Measurements from ENCODE around the gene ZFP28.

DNA sequence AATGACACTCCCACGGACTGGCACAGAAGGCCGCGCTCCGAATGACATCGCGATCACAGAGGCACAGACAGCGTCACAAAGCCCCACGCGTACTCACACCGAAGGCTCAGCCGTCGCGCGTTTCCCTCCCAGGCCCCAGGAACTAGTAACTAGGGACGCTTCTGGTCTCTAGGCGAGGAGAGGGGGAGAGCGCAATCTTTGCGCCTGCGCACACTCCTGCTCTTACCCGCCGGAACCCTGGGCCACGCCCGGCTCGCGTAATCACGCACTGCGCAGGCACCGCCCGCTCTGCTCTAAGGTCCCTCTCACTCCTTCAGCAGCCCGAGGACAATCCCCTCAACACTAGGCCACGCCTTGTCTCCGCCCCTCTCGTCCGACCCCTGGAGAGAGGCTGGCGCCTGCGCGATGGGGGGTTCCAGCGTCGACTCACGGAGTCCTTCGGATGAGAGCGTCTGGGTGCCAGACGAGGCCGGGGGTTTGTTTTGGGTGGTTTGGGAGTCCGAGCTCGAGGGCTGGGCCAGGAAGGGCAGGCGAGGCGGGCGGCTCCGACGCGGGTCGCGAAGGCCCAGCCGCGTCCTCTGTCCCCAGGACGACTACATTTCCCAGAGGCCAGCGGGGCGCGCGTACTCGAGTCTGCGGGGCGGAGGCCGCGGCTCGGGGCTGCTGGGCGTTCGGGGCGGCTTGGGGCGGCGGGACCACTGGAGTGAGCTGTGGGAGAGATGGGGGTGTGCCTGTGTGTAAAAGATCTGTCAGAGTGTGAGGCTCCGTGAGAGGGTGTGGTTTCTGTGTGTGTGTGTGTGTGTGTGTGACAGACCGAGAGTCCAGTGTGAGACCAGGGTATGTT lies 31.1 kb upstream of the ZFP28 start, which contains the start of gene ZNF471:
- TF ChIP-seq POLR2AphosphoS5 (IDR thresholded peaks at IDR 0.05; ENCODE audit: low read depth, low read length) (0 out of 2 replicates have a peak, but pooled peaks have one; percentile 26), EP300 (IDR thresholded peaks at IDR 0.05; ENCODE audit: borderline replicate concordance in 1 of 2, low read depth in 2 of 2, low read length in 2 of 2) (no peak), CTCF (IDR thresholded peaks at IDR 0.05; ENCODE audit: control extremely low read depth in 1 of 3, insufficient read depth in 1 of 3, low read depth in 1 of 3, low read length in 3 of 3) (no peak), EZH2 (IDR thresholded peaks at IDR 0.05; ENCODE audit: low read depth, low read length, severe bottlenecking) (no peak), KDM1A (IDR thresholded peaks at IDR 0.05; ENCODE audit: borderline replicate concordance, low read length) (no peak), POLR2A (IDR thresholded peaks at IDR 0.05; ENCODE audit: control extremely low read depth in 1 of 2, low read depth in 2 of 2, low read length in 2 of 2) (peak in 1 of 2 experiments; percentile 45; a peak in 1 of 3 replicates), ZNF274 (IDR thresholded peaks at IDR 0.05; ENCODE audit: borderline replicate concordance, extremely low read depth, low read length) (no peak), SP1 (IDR thresholded peaks at IDR 0.05; ENCODE audit: low read depth, low read length) (no peak), TBP (IDR thresholded peaks at IDR 0.05; ENCODE audit: low read depth, low read length) (no peak; the same call in 1 of the 2 replicates), TAF1 (IDR thresholded peaks at IDR 0.05; ENCODE audit: low read depth, low read length) (0 out of 2 replicates have a peak, but pooled peaks have one; percentile 26), SIX5 (IDR thresholded peaks at IDR 0.05; ENCODE audit: low read depth, low read length) (peak; percentile 37; the same call in 1 of the 2 replicates), JUND (IDR thresholded peaks at IDR 0.05; ENCODE audit: low read length) (no peak), ATF3 (IDR thresholded peaks at IDR 0.05; ENCODE audit: insufficient read depth, low read depth, low read length) (no peak)
